Bronchial epithelial cell (primary cell): ENCODE data around the gene SH3BGRL3. TPM values are rescaled to one million over a fixed set of nuclear protein-coding genes. Genes with fewer than 3 reads are reported as not detected.
"Not testable (repeated sequence)": the region's sequence is repeated elsewhere in the genome, so short reads cannot be mapped to it uniquely, and the experiment has no call there.

Experiments
- DNase-seq: peaks from one replicate; pipeline ENCODE4 v3.0.0-alpha.2; 2010; ENCODE audit warnings: low read depth
- FAIRE-seq: peaks from 2 replicates; lab custom pipeline; 2011; peaks lifted over from hg19 to GRCh38; lab: Jason Lieb, UNC
- H3K27me3 ChIP-seq: 2 replicates; pipeline ENCODE4 v1.5.1; 2011; ENCODE audit warnings: low read length; ENCODE audit not compliant: control insufficient read depth, insufficient read depth
- H3K36me3 ChIP-seq: 2 replicates; pipeline ENCODE4 v1.5.1; 2011; ENCODE audit warnings: low read length; ENCODE audit not compliant: control insufficient read depth, insufficient read depth
- H3K4me3 ChIP-seq: 2 replicates; pipeline ENCODE4 v1.5.1; 2011; ENCODE audit warnings: mild to moderate bottlenecking, low read depth, low read length, control low read depth
- CTCF ChIP-seq: IDR thresholded peaks from 2 replicates; pipeline ENCODE4 v1.5.1; 2011; ENCODE audit warnings: mild to moderate bottlenecking, moderate library complexity, low read length, control low read depth, inconsistent platforms; ENCODE audit not compliant: insufficient read depth, severe bottlenecking
- total RNA-seq: library from RNA; depleted of rRNA; stranded (reverse); fragments of >200 nt; gene quantifications from 2 replicates; pipeline ENCODE4 v1.2.1, GENCODE V29; 2014

SH3BGRL3 gene
- total RNA-seq, 1 donor from 2014 or later = 14.5 TPM

- H3K36me3 ChIP-seq = no peaks in the 10 kb centered on the region
- DNase-seq (no peak), FAIRE-seq (no peak)
- H3K27me3 ChIP-seq = no peaks in the 10 kb centered on the region
- no peak for TF ChIP-seq CTCF
- H3K4me3 ChIP-seq = no peak overlapping the region
These were observed 11.0 kb downstream of the SH3BGRL3 start for GRCh38 chr1:26290882-26291261.

GRCh38 chr1:26291433-26291832 lies 11.5 kb downstream of the SH3BGRL3 start:
- Histone ChIP-seq H3K36me3 (no peaks in the 10 kb centered on the region), H3K4me3 (no peak overlapping the region), H3K27me3 (no peaks in the 10 kb centered on the region)
- TF ChIP-seq CTCF = no peak
- FAIRE-seq (no peak), DNase-seq (no peak)

GRCh38 chr1:26291939-26292338 lies 12.1 kb downstream of the SH3BGRL3 start:
- Histone ChIP-seq H3K27me3 (no peaks in the 10 kb centered on the region), H3K4me3 (no peak overlapping the region), H3K36me3 (no peaks in the 10 kb centered on the region)
- TF ChIP-seq CTCF = no peak
- FAIRE-seq = no peak
- no peak for DNase-seq

- H3K27me3 ChIP-seq, H3K36me3 ChIP-seq, DNase-seq, FAIRE-seq, H3K4me3 ChIP-seq: not testable (repeated sequence)
These were observed 12.8 kb downstream of the SH3BGRL3 start for GRCh38 chr1:26292735-26293134.

- H3K27me3 ChIP-seq = no peaks in the 10 kb centered on the region
- TF ChIP-seq CTCF = no peak
- no peak overlapping the region for H3K4me3 ChIP-seq
- DNase-seq (no peak), FAIRE-seq (no peak)
- H3K36me3 ChIP-seq = no peaks in the 10 kb centered on the region
These were observed 14.1 kb downstream of the SH3BGRL3 start for GRCh38 chr1:26293911-26294463.

- H3K4me3 ChIP-seq = no peak overlapping the region
- no peaks in the 10 kb centered on the region for H3K36me3 ChIP-seq
- no peak for TF ChIP-seq CTCF
- DNase-seq = no peak
- no peak for FAIRE-seq
- H3K27me3 ChIP-seq = no peaks in the 10 kb centered on the region
These were observed 15.6 kb downstream of the SH3BGRL3 start for GRCh38 chr1:26295194-26296138.
